GM18868 (cell line): ENCODE results near the gene CDC42BPG.
A peak's percentile ranks its signal among the peaks of the same experiment; 100 is the strongest.
"Not testable (repeated sequence)": the region's sequence is repeated elsewhere in the genome, so short reads cannot be mapped to it uniquely, and the experiment has no call there.

Experiments
- ATAC-seq: cut with Tn5 transposase; IDR thresholded peaks from one replicate; pipeline ENCODE4 v1.9.1; 2021; ENCODE audit warnings: mild to moderate bottlenecking, moderate library complexity; ENCODE audit not compliant: unreplicated experiment

Gene CDC42BPG

DNA sequence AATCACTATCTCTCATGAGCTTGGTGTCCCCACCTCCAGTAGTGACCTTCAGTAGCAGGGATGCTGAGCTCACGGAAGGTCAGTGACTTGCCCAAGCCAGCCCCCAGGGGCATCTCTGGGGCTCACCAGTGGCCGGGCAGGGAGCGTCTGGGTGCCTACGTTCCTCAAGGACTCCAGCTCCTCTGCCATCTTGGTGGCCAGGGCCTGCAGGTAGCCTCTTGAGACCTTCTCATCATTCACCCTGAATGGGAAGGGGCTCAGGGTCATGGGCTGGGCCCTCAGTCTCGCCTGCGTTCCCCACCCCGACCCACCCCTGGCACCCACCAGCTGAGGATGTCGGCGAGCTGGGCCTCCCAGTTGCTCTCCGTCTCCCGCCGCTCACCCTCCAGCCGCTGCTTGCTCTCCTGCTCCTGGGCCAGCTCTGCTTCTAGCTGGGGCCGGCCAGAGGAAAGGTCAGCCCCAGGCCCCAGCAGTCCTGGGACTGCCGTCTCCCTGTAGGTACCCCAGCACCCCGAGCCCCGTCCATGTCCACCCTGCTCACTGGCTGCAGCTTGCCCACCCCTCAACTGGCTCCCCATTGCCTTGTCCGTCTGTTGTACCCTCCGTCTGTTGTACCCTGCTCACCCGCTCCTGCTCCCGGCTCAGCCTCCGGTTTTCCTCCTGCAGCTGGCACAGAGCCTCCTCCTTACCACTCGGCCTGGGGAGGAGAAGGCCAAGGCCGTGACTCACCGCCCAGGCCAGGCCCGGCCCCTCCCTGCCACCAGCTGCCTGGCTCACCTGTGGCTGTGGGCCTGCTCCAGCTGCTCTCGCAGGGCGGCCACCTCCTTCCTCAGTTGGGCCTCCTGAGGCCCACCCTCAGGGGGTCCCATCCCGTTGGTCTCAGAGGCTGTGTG, 9.5 kb downstream of the CDC42BPG start:
- no peak for ATAC-seq

DNA sequence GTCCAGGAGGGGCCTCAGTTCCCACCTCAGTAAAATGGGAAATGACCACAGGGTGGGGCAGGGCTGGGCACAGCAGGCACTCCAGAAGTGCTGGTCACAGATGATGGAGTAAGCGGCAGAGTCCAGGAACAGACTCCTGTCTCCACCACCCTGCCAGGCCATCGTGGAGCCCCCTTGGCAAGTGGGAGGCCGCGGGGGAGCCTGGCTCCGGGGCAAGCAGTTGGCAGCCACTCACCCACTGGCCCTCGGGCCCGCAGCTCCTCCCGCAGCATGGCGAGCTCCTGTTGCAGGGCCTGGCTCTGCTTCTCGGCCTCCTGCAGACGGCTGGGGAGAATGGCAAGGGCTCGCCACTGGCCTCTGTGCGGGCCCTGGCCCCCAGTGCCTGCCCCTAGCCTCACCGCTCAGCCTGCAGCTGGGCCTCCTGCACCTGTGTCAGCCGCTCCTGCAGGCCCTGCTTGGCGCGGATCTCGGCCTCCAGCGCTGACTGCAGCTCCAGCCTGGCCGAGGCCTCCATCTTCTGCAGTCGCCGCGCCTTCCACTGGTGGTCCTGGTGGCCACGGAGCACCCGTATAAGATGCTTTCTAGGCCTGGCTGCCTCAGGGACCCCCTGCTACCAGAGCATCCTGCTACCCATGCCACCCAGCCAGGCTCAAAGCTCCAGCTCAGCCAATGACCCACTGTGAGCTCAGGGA, 10.3 kb downstream of the CDC42BPG start:
- ATAC-seq: no peak

DNA sequence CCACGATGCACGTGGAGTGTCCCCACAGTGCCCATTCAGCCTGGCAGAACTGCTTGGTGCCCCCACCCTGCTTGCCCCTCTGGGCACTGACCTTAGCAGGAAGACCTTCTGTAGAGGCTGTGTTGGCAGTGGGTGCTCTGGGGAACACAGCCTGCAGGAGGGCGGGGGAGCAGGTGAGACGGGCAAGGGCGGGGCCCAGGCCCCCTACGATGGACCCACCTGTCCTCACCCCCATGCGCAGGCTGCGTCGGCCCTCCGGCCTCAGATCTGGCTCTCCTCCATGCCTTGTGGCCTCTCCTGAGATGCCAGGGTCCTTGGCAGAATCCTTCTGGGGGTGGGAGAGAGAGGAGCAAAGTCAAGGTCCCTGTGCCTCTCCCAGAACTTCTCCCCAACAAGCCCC, 10.9 kb downstream of the CDC42BPG start:
- ATAC-seq: no peak

DNA sequence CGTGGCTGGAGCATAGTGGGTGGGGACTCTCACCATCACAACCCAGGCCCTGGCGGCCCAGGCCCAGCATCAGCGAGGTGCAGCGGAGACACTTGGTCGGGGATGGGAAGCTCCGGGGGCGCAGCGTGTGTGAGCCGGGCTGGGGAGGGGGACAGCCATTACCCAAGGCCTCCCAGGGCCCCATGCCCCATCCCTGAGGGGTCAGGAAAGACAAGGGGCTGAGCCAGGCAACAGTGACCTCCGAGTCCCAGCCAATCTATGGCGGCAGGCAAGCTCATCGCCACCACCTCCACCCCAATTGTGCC, 11.3 kb downstream of the CDC42BPG start:
- ATAC-seq: no peak

DNA sequence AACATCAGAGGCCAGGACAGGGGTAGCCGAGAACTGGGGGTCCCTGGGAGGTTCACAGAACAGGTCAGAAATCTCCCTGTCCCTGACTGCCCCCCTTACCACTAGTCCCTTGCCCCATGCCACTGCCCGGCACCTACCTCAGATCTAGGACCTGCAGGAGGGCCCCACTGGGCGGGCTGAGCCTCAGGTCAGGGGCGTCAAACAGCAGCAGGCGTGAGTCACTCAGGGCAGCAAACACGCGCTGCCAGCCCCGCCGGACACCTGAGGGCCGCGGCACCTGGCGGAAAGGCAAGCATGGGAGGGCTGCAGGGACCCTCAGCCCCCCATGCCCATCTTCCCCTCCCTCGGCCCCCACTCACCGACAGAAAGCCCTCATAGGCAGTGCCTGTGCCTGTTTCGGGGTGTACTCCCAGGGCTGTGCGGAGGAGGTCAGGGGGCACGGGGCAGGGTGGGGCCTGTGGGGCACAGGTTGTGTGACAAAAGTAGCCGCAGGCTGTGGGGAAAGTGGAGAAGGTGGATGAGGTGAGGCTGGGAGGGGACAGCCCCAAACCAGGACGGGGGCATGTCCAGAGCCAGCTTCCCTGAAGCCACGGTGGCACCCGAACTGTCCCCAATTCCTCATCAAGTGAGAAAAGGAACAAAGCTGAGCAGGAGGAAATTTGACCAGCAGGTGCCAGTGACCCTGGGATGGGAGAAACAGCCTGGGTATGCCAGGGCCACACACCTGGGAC, 11.8 kb downstream of the CDC42BPG start:
- ATAC-seq: no peak

DNA sequence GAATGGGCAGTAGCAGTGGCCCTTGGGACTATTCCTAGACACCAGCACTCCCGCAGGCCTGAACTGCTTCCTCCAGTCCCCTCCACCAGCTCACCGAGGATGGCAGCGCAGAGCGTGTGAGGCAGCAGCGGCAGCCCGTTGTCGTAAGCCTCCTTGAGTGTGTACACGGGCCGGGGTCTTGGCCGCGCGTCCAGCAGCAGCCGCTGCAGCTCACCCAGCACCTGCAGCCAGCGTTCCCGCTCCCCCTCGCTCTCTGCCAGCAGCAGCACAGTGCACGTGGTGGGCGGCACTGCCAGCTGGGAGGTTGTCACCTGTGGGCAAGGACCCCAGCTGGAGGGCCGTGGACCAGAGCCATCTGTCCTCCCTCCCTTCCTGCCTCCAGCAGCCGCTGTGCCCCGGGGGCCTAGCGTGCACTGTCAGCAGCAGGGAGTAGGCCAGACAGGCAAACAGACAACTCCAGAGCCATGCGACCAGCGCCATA, 13.0 kb downstream of the CDC42BPG start:
- no peak for ATAC-seq

DNA sequence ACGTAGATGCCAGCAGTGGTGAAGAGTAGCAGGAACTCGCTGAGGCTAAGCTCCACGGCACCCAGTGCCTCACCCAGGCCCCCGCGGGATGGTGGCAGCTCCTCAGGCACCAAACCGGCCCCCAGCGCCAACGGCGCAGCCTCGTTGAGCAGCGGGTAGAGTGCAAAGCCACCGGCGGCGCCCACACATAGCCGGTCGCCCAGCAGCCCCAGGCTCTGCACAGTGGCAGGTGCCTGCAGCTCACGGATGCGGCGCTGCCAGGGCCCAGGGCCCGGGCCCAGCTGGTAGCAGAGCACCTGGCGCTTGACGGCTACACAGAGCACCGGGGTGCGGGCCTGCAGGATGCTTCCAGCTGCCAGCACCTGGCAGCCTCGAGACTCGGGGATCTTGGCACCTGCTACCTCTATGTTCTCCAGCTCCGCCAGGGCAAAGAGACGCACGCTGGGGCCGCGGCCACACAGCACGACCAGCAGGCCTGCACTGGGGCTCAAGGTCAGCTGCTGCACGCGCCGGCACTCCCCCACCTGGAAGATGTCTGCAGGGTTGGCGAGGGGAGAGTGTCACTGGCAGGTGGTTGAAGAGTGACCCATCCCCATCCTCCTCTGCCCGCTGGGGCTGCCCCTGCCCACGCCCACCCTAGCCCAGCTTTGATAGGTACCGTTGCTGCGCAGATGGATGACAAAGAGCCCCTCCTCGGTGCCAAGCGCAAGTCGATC, 14.8 kb downstream of the CDC42BPG start:
- no peak for ATAC-seq

DNA sequence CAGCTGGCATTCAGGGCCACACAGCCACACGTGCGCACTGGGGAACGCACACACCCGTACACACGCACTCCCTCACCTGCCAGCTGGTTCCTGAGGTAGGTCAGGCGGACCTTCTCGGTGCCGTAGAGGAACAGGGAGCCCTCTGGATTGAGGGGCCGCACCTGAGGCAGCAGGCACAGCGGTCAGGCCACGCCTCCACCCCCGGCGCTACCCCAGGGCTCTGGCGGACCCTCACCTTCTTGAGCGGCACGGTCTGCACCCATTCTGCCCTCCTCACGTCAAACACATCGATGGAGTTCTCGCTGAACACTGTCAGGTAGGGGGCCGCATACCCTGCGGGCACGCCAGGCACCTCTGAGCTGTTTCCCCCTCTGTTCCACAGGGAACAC, 17.0 kb downstream of the CDC42BPG start:
- ATAC-seq: no peak

DNA sequence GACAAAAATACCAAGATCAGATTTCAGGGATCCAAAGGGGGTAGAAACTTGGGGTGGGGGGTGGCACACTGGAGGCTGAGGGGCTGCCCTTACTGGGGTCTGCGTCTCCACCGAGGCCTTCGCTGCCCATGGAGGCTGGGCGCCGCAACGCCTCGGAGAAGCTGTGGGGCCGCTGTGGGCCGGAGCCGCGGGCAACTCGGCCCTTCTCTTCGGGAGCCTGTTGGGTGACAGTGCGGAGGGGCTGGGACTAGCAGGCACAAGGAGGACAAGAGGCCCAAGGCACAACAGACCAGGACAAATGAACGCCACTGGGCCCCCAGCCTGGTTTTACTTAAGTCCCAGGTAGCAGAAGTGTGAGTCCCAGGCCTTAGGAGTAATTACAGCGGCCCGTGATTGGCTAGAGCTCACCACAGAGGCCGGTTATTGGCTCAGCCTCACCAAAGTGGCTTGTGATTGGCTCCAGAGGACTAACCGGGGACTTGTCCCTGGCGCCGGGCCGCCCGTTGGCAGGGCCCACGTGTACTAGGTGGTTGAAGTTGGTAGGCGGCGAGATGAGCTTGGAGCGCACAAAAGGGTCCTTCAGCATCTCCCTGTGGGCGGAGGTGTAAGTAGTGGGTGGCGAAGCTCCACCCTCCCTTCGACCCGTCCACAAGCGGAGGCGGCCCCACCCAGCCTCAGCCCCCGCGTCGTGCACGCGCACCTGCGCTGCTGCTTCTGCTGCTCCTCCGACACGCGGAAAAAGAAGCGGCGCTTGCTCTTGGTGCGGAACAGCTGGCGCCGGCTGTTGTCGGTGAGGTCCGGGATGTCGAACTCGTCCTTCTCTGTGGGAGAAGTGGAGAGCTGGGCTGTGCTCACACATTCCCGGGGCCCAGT, 17.6 kb downstream of the CDC42BPG start:
- ATAC-seq: no peak

DNA sequence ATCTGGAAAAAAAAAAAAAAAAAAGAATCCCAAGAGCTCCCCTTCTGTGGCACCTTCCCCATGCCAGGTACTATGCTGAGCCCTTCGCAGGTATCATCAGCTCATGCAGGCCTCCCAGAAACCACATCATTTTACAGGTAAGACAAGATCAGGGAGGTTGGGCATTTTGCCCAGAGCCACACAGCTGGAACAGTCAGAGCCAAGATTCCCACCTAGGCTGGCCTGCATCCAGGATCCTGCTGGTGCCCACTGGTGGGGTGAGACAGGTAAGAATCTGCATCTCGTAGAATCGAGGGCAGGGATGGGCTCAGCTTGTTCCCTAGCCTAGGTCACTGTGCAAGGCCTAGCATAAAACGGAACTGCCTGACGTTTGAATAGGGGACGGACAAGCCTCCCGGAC, 18.4 kb downstream of the CDC42BPG start:
- no peak for ATAC-seq

DNA sequence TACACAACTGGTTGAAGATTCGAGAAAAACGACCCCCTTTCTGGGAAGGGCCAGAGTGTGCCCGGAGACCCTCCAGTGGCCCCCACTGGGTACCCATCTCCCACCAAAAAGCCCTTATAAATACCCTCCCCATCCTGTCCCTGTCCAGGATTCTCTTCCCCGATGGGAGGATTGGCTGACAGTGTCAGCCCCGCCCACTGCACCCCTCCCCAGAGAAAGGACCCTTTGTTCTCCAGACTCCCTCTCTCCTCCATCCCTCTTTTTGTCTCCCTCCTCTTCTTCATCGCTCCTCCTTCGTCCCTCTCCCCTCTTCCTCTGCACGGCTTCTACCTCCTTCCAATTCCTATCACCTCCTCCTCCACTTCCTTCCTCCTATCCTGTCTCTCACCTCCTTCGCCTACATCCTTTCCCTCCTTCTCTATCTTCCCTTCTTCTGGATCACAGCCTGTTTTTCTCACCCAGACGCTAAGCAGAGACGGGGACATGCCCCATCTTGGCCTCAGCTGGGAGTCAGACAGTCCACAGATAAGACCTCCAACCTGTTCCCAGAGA, 20.8 kb downstream of the CDC42BPG start:
- no peak for ATAC-seq

DNA sequence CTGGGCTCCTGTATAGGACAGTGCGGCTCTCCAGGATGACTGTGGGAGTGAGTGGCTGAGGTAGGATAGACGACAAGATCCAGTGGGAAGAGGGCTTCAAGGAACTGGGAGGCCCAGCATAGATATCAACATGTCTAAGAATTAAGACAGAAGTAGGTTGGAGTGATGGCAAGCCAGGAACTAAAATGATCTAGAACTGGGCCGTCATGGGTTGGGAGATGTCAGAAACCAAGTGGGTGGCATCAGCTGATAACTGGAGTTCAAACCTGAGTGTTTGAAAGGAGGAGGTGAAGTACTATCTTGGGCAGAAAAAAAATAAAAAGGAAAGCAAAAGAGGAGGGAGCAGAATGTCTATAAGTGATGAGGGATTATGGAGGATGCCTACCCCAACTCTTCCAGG, 27.0 kb downstream of the CDC42BPG start:
- no peak for ATAC-seq

DNA sequence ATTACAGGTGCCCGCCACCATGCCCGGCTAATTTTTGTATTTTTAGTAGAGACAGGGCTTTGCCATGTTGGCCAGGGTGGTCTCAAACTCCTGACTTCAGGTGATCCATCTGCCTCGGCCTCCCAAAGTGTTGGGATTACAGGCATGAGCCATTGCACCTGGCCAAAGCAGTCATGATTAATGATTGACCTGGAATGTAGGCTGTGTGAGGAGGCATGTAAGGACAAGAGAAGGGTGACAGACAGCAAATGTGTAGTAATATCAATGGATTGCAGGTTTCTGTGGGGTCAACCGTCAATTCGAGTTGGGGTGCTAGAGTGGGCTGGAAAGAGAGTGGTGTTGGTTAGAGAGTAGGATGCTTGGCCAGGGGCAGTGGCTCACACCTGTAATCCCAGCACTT, 29.0 kb downstream of the CDC42BPG start:
- ATAC-seq: not testable (repeated sequence)

DNA sequence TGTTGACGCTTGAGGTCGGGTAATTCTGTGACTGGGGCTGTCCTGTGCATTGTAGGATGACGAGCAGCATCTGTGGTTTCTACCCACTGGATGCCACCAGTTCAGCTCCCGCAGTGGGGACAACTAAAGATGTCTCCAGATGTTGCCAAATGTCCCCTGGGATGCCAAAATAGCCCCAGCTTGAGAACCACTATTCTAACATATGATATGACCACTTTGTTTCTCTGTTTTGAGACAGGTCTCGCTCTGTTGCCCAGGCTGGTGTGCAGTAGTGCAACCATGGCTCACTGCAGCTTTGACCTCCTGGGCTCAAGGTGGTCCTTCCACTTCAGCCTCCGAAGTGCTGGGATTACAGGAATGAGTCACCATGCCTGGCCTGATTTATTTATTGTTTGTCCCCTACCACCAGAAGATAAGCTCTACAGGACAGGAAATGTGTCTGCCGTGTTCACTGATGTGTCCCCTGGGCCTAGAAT, 29.7 kb downstream of the CDC42BPG start:
- ATAC-seq: peak; percentile 61

DNA sequence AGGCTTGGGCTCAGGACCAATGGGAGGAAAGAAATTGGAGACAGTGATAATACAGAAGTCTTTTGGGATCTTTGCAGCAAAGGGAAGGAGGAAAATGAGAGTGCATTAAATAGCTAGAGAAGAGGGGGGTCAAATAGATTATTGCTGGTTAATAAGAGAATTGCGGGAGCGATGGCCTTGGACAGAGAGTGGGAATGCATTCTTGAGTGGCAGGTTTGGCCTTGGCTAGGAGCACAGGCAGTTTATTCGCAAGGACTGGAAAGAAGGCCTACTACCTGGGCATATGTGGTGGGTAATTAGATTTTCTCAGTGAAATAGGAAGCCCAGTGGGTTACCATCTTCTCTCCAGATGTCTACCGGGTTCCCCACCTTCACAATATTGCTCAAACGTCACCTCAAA, 30.6 kb downstream of the CDC42BPG start:
- no peak for ATAC-seq

DNA sequence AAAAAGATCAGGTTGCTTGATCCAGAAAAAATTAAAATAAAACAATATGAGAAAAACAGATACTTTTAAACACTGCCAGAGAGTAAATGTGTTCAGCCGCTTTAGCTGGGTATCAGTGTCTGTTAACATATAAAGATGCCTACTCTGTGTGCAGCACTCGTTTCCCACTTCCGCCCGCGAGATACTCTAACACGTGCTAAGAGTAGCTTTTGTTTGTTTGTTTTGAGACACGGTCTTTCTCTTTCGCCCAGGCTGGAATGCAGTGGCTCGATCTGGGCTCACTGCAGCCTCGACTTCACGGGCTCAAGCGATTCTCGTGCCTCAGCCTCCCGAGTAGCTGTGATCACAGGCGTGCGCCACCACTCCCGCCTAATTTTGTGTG, 33.6 kb downstream of the CDC42BPG start:
- ATAC-seq: no peak

DNA sequence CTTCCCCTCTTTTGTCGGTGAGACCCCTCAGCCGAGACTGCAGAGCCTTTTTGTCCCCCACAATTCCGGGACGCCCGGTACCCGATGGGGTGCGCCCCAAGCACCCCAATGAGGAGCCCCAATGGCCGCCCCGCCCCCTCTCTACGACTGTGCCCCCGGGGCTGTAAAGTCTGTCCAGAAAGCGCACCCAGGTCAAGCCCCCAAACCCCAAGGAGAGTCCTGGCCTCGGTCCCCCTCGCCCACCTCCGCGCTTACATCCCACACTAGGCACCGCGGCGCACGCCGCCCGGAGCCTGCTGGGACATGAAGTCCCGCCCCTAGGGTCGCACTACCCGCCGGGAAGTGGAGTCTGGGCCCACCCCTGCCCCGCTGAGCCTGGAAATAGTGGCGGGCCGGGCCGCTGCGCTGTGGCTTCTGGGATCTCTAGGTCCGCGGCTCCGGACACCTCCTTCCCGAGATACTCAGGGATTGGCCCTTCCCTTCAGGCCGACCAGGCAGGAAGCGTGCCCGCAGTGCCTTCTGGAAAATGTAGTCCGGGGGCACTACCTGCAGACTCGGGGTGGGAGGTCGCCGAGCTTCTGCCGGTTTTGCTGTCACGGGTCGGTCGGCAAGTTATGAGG, 34.1 kb downstream of the CDC42BPG start, which contains the start of gene MEN1:
Gene MEN1, minus strand, starts transcription at position 281 of the 620 bp plus-strand sequence. CDS start 442 bp downstream, outside the sequence.
- peak; percentile 55 for ATAC-seq

DNA sequence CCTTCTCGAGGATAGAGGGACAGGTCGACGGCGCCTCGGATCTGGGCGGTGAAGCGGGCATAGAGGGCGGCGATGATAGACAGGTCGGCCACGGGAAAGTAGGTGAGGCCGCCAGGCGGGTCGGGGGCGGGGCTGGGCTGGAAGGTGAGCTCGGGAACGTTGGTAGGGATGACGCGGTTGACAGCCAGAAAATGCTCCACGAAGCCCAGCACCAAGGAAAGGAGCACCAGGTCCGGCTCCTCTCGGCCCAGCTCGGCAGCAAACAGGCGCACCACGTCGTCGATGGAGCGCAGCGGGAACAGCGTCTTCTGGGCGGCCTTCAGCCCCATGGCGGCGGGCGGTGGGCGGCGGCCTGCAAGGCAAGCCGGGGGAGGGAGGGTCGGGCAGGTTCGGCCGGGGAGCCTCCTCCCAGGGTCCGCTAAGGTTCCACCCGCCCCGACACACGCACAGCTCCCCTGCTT, 34.6 kb downstream of the CDC42BPG start:
- ATAC-seq: no peak

DNA sequence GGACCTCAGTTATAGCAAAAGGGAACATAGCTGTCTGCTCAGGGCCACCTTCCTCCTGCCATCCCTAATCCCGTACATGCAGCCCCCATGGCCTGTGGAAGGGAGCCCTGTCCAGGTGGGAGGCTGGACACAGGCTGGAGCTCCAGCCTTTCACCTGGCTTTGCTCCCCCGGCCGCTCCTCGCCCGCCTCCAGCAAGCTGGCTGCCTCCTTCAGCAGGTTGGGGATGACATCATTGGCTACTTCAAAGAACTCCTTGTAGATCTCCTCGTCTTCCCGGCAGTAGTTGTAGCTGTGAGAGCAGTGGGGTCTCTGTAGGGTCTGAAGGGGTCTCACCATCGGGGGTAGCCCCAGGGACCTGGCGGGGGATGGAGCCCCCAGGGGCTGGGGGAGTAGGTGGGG, 39.0 kb downstream of the CDC42BPG start:
- no peak for ATAC-seq
